Osteoblast (primary cell): ENCODE results near the gene WBP1L. TPM values are rescaled to one million over a fixed set of nuclear protein-coding genes. Genes with fewer than 3 reads are reported as not detected.

Source experiments
- DNase-seq: peaks from one replicate; pipeline ENCODE4 v3.0.0; 2011; ENCODE audit warnings: low spot score, mixed read lengths; ENCODE audit not compliant: insufficient read length; ENCODE audit errors: missing footprints
- H2AFZ ChIP-seq: 2 replicates; pipeline ENCODE4 v1.6.0; 2011; ENCODE audit warnings: mild to moderate bottlenecking, low read length
- H3K27ac ChIP-seq: 2 replicates; pipeline ENCODE4 v1.5.1; 2011; ENCODE audit warnings: mild to moderate bottlenecking, low read depth, low read length, moderate library complexity
- H3K27me3 ChIP-seq: 2 replicates; pipeline ENCODE4 v1.6.0; 2012; ENCODE audit warnings: mild to moderate bottlenecking, control low read depth, inconsistent platforms, low read length, moderate library complexity; ENCODE audit not compliant: insufficient read depth
- H3K36me3 ChIP-seq: 2 replicates; pipeline ENCODE4 v1.5.1; 2011; ENCODE audit warnings: mild to moderate bottlenecking, low read length, control low read depth, moderate library complexity; ENCODE audit not compliant: insufficient read depth
- H3K4me1 ChIP-seq: 2 replicates; pipeline ENCODE4 v1.5.1; 2011; ENCODE audit warnings: mild to moderate bottlenecking, low read length, control low read depth, moderate library complexity; ENCODE audit not compliant: insufficient read depth
- H3K4me2 ChIP-seq: 2 replicates; pipeline ENCODE4 v1.6.0; 2011; ENCODE audit warnings: mild to moderate bottlenecking, low read length; ENCODE audit not compliant: insufficient read depth
- H3K4me3 ChIP-seq: fragments of 200-600 bp; sonication (generic); 3 replicates; pipeline ENCODE4 v1.5.1; 2012; ENCODE audit warnings: mild to moderate bottlenecking, low read length, inconsistent platforms; ENCODE audit not compliant: insufficient read depth
- H3K79me2 ChIP-seq: 2 replicates; pipeline ENCODE4 v1.6.0; 2012; ENCODE audit warnings: mild to moderate bottlenecking, low read length, control low read depth, inconsistent platforms; ENCODE audit not compliant: insufficient read depth
- H3K9me3 ChIP-seq: 2 replicates; pipeline ENCODE4 v1.5.1; 2011; ENCODE audit warnings: low read depth, low read length, control low read depth
- H4K20me1 ChIP-seq: 2 replicates; pipeline ENCODE4 v1.6.0; 2012; ENCODE audit warnings: mild to moderate bottlenecking, low read length, control low read depth; ENCODE audit not compliant: insufficient read depth
- CTCF ChIP-seq: IDR thresholded peaks from 2 replicates; pipeline ENCODE4 v1.5.1; 2011; ENCODE audit warnings: mild to moderate bottlenecking, low read depth, low read length, moderate library complexity; ENCODE audit errors: extremely low read depth
- total RNA-seq: library from RNA; depleted of rRNA; stranded (reverse); fragments of >200 nt; gene quantifications from 2 replicates; pipeline ENCODE4 v1.2.3, GENCODE V29; 2012

WBP1L gene
- total RNA-seq, 1 donor = 76.4 TPM

GRCh38 chr10:102770108-102770482 is 26.3 kb downstream of the WBP1L start:
- no peaks in the 10 kb centered on the region for H3K27me3 ChIP-seq
- no peak overlapping the region for H3K4me2 ChIP-seq
- peaks cover 80% of the 10 kb centered on the region for H3K79me2 ChIP-seq
- H3K4me3 ChIP-seq = no peak overlapping the region
- H2AFZ ChIP-seq = no peak overlapping the region
- H4K20me1 ChIP-seq = peaks cover 23% of the 10 kb centered on the region
- H3K27ac ChIP-seq = peak overlapping the region; percentile 59
- DNase-seq = peak; percentile 19
- no peaks in the 10 kb centered on the region for H3K9me3 ChIP-seq
- H3K4me1 ChIP-seq = peaks cover 43% of the 10 kb centered on the region
- TF ChIP-seq CTCF = no peak
- H3K36me3 ChIP-seq = no peaks in the 10 kb centered on the region

- Histone ChIP-seq H3K4me1 (peaks cover 50% of the 10 kb centered on the region), H3K36me3 (no peaks in the 10 kb centered on the region), H3K79me2 (peaks cover 80% of the 10 kb centered on the region), H4K20me1 (peaks cover 23% of the 10 kb centered on the region), H3K9me3 (no peaks in the 10 kb centered on the region), H3K27me3 (no peaks in the 10 kb centered on the region), H3K27ac (peak overlapping the region; percentile 59), H3K4me3 (no peak overlapping the region), H2AFZ (no peak overlapping the region), H3K4me2 (no peak overlapping the region)
- DNase-seq = peak; percentile 71
- TF ChIP-seq CTCF = no peak
Observed at GRCh38 chr10:102770792-102771191, 27.0 kb downstream of the WBP1L start.

- peak overlapping the region; percentile 99 for H3K27ac ChIP-seq
- peaks cover 25% of the 10 kb centered on the region for H4K20me1 ChIP-seq
- peaks cover 69% of the 10 kb centered on the region for H3K4me1 ChIP-seq
Observed at GRCh38 chr10:102773320-102773719, 29.6 kb downstream of the WBP1L start.

GRCh38 chr10:102773986-102774385 is 30.2 kb downstream of the WBP1L start:
- H3K9me3 ChIP-seq = no peaks in the 10 kb centered on the region
- H3K27ac ChIP-seq = peak overlapping the region; percentile 99
- H3K4me2 ChIP-seq = no peak overlapping the region
- H4K20me1 ChIP-seq = peaks cover 23% of the 10 kb centered on the region
- H3K4me3 ChIP-seq = no peak overlapping the region
- no peaks in the 10 kb centered on the region for H3K36me3 ChIP-seq
- no peaks in the 10 kb centered on the region for H3K27me3 ChIP-seq
- peak; percentile 23 for DNase-seq
- TF ChIP-seq CTCF = no peak
- peaks cover 81% of the 10 kb centered on the region for H3K79me2 ChIP-seq
- peaks cover 75% of the 10 kb centered on the region for H3K4me1 ChIP-seq
- H2AFZ ChIP-seq = no peak overlapping the region

More at GRCh38 chr10:102773320-102773719, 29.6 kb downstream of the WBP1L start:
- H3K36me3 ChIP-seq = no peaks in the 10 kb centered on the region
- H2AFZ ChIP-seq = no peak overlapping the region
- no peak overlapping the region for H3K4me3 ChIP-seq
- H3K27me3 ChIP-seq = no peaks in the 10 kb centered on the region
- H3K4me2 ChIP-seq = peak overlapping the region; percentile 42
- H3K79me2 ChIP-seq = peaks cover 78% of the 10 kb centered on the region
- TF ChIP-seq CTCF = no peak
- DNase-seq = peak; percentile 43
- no peaks in the 10 kb centered on the region for H3K9me3 ChIP-seq
